Measurements from ENCODE around the gene SOCS1. TPM values are rescaled to one million over a fixed set of nuclear protein-coding genes. Genes with fewer than 3 reads are reported as not detected.

The SOCS1 gene
- total RNA-seq, 1 experiment from 2014 or later = 0.16 TPM

DNA sequence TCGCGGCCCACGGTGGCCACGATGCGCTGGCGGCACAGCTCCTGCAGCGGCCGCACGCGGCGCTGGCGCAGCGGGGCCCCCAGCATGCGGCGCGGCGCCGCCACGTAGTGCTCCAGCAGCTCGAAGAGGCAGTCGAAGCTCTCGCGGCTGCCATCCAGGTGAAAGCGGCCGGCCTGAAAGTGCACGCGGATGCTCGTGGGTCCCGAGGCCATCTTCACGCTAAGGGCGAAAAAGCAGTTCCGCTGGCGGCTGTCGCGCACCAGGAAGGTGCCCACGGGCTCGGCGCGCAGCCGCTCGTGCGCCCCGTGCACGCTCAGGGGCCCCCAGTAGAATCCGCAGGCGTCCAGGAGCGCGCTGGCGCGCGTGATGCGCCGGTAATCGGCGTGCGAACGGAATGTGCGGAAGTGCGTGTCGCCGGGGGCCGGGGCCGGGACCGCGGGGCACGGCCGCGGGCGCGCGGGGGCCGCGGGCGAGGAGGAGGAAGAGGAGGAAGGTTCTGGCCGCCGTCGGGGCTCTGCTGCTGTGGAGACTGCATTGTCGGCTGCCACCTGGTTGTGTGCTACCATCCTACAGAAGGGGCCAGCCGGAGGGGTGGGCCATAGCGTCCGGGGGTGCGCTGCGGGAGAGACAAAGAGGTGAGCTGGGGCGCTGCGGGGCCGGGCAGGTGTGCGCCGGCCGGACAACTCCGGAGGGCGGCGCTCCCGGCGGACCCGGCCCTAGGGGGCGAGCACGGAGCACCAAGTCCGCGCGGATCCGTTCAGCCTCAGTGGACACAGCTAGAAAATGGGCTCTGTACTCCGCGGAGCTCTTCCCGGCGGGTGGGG lies 879 bp downstream of the SOCS1 start:
- peak; percentile 44 for DNase-seq
- H3K4me3 ChIP-seq = peak overlapping the region; percentile 80

DNA sequence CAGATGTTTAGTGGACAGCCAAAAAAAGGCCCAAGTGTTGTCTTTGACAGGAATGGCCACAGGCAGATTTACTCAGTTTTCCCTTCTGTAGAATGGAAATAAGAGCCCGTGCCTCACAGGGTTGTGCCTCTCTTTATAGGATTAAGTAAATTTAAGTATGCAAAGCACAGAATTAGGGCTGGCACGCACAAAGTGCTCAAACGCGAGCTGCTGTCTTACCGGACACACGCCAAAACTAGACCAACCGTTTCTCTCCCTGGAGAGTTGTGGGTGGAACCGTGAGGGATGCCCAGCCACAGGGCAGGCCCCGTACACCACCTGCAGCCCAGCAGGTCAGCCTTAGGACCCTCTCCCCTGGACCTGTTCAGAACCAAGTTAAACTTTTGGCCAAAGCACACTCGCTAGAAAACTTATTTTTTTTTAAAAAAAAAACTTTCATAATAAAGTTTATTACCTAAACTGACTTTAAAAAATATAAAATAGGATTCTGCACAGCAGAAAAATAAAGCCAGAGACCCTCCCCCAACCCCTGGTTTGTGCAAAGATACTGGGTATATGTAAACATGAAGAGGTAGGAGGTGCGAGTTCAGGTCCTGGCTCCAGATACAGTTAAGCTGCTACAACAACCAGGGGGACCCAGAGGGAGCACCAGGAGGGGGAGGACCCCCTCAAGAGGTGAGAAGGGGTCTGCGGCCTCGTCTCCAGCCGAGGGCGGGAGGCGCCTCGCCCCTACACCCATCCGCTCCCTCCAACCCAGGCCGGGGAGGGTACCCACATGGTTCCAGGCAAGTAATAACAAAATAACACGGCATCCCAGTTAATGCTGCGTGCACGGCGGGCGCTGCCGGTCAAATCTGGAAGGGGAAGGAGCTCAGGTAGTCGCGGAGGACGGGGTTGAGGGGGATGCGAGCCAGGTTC lies 1.8 kb downstream of the SOCS1 start:
- Histone ChIP-seq H3K9me3 (no peaks in the 10 kb centered on the region), H3K27me3 (no peaks in the 10 kb centered on the region), H3K4me3 (peak overlapping the region; percentile 80), H3K36me3 (peaks cover 4% of the 10 kb centered on the region)
- no peak for DNase-seq

More for the DNA sequence above, 879 bp downstream of the SOCS1 start:
- Histone ChIP-seq H3K36me3 (peaks cover 4% of the 10 kb centered on the region), H3K27me3 (no peaks in the 10 kb centered on the region), H3K9me3 (no peaks in the 10 kb centered on the region)

DNA sequence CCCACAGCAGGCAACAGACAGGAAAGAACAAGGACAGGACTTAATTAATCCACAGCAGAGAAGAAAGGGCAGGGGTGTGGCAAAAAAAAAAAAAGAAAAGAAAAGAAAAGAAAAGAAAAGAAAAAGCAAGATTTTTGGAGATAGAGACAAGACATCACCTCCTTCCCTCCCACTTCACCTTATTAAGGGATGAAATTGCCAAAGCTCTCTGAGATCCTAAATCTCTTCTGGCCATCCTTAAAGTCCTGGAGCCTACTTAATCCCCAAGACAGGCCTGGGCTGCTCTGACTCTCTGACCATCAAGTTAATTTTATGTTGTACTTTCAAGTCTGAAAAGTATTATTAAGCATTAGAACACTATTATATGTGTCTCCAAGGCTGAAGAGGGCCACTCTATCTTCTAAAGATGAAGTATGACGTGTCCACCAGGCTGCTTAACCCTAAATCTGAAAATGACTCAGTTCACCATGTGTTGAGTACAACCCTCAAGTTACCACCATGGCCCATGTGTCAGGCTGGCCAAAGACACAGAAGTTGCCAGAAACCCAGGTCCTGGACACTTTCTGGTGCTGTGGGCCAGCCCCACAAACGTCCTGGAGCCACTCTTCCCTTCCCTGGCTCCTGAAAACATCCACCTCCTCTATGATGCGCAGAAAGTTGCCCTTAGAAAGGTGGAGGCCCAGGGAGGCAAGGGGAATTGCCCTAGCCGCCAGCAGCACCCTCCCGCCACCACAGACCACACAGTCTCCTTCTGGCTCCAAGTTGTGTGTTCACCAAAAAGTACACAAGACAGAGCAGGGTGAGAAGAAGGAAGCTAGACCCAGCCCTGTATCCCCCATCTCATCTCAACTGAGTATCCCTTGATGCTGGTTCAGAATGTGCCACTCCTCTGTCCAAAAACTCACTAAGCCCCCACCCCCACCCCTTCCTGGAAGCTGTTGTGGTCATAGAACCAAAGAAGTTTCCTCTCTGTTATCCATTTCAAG lies 2.7 kb downstream of the SOCS1 start:
- Histone ChIP-seq H3K4me3 (no peak overlapping the region), H3K36me3 (peaks cover 4% of the 10 kb centered on the region), H3K9me3 (no peaks in the 10 kb centered on the region), H3K27me3 (no peaks in the 10 kb centered on the region)
- no peak for DNase-seq

DNA sequence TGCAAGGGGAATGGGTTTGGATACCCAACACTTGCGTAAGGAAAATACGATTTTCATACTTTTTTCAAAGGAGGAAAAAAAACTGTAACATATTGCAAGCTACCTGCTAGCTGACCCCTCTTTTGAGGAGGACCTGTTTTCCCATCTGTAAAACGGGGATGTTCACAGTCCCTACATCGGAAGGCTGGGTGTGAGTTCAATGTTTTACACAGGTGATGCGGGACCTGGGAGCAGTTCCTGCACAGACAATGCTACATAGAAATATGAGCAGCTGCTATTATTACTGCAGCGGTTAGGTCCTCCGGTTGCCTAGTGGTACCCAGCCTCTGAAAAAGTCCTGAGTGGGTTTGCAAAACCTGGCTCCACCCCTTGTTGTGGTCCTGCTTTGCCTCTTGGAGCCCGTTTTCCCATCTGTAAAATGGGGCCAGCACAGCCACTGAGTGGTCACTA lies 3.5 kb downstream of the SOCS1 start:
- Histone ChIP-seq H3K9me3 (no peaks in the 10 kb centered on the region), H3K36me3 (peaks cover 4% of the 10 kb centered on the region), H3K27me3 (no peaks in the 10 kb centered on the region), H3K4me3 (no peak overlapping the region)
- no peak for DNase-seq

DNA sequence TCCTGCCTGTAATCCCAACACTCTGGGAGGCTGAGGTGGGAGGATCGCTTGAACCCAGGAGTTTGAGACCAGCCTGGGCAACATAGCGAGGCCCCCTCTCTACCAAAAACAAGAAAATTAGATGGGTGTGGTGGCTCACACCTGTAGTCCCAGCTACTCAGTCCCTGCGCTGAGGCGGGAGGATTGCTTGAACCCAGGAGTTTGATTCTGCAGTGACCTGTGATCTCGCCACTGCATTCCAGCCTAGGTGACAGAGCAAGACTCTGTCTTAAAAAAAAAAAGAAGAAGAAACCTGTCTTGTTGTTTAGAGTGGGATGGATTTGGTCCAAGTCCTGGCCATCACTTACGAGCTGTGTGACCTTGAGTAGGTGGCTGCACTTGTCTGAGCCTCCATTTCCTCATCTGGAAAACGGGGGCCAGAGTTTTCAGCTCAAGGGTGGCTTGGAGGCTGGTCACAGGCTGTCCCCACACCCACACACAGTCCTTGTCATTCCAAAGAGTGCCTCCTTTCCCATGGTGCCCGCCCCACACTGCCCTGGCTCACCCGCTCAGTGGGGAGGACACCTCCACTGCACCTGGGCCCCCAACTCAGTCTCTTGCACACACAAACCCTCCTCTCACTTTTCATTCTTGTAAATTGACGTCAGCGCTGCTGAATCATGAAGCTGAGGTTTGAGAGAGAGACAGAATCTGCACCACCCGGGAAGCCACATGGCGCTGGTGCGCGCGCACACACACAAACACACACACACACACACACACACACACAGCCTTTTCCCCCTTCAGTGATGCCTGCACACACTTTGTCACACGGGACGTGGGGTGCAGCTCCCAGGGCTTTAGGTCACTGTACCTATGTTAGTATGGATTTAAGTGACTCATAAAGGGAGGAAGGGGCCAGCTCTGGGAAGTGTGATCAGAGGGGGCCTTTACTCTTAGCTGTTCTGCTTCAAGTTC lies 4.2 kb downstream of the SOCS1 start:
- no peak overlapping the region for H3K4me3 ChIP-seq
- peaks cover 4% of the 10 kb centered on the region for H3K36me3 ChIP-seq
- no peak for DNase-seq
- no peaks in the 10 kb centered on the region for H3K27me3 ChIP-seq
- H3K9me3 ChIP-seq = no peaks in the 10 kb centered on the region

DNA sequence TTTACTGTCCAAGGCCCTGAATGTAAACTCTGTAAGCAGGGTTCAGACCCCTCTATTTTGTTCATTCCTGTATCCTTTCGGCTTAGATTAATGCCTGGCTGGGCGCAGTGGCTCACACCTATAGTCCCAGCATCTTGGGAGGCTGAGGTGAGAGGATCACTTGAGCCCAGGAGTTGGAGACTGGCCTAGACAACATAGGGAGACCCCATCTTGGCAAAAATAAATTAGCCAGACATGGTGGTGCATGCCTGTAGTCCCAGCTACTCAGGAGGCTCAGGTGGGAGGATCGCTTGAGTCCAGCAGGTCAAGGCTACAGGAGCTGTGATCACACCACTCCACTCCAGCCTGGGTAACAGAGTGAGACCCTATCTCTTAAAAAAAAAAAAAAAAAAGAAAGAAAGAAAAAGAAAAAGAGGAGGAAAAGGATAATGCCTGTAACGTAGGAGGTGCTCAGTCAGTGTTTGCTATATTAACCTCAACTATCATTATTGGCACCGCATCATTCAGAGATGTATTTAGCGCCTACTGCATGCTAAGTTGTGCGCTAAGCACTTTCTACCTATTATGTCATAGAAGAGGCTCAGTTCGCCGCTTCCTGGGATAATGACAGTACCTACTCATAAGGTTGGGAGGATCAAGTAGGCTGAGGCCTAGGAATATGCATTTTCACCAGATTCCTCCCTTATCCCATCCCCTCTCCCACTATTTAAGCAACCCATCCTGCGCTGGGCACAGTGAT lies 5.0 kb downstream of the SOCS1 start:
- Histone ChIP-seq H3K36me3 (peaks cover 4% of the 10 kb centered on the region), H3K9me3 (no peaks in the 10 kb centered on the region), H3K4me3 (no peak overlapping the region), H3K27me3 (no peaks in the 10 kb centered on the region)
- no peak for DNase-seq

DNA sequence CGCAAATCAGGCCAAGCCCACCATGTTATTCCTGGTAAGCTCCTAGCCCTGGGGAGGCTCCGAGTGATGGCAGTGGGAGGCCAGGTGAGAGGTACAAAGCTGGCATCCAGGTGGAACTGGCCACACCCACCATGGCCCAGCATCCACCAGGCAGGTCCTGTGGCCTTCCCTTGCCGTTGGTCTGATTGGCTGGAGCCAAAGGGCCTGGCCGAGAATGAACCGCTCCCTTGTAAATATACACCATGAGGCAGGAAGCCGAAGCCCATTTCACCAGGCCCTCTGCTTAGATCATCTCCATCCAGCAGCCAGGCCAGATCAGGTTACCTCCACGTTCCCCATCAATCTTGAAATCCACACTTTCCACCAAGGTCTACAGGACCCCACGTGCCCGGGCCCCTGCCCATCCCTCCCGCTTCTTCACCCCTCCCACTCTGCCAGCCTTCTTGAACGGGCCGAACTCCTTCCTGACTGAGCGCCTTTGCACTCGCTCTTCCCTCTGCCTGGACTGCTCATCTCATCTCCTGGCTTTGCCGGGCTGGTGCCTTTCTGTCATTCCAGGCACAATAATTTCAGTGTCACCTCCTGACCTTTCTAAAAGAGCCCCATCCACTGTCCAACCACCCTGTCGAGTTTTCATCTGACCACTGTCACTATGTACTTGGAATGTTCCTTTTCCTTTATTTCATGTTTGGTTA lies 5.8 kb downstream of the SOCS1 start:
- Histone ChIP-seq H3K27me3 (no peaks in the 10 kb centered on the region), H3K4me3 (no peak overlapping the region), H3K9me3 (no peaks in the 10 kb centered on the region), H3K36me3 (peaks cover 4% of the 10 kb centered on the region)
- DNase-seq = peak; percentile 19

DNA sequence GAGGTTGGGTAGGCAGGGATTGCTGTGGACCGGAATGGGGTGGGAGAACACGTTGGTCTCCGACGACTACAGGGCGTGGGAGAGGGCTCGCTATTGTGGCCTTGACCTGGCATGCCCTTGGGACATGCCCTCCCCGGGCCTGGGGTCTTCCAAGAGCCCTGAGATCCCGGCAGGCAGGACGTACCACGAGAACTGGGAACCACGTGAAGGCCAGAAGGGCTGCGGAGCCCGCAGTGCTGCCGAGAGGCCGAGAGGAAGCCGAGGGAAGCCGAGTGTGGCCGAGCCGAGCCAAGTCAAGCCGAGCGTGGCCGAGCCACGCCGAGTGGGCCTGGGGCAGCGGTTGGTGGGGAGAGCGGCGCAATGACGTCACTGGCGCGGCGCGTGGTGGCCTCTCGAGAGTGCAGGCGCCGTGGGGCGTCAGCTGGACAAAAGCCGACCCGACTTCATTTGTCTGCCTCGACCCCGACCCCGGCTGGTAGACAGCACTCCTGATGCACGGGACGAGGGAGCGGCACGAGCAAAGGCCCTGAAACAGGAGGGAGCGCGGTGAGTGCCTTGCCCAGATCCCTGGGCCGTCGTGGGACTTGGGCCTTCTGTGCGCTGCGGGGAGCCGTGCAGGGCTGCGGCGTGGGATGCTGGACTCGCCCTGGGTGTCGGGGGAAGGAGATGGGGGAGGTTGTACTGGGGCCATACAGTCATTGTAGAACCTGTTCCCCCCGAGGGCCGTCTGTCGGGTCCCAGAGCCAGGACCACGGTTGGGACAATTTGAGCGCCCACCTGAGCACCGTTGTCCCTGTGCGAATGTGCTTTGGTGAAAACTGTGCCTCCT lies 6.6 kb downstream of the SOCS1 start:
- no peak overlapping the region for H3K4me3 ChIP-seq
- H3K27me3 ChIP-seq = no peaks in the 10 kb centered on the region
- peaks cover 4% of the 10 kb centered on the region for H3K36me3 ChIP-seq
- DNase-seq = no peak
- H3K9me3 ChIP-seq = no peaks in the 10 kb centered on the region

DNA sequence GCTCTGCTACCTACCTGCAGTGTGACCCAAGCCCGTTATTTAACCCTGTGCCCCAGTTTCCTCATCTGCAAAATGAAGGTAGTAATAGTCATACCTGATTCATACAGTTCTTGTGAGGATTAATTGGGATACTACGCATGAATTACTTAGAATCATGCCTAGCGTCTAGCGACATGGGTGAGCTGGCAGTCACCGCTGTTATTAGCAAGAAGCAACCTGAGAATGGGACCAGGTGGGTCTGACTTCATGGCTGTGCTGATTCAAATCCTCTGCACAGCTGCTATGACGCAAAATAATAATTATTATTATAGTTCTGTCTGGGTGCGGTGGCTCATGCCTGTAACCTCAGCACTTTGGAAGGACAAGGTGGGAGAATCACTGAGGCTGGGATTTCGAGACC lies 7.9 kb downstream of the SOCS1 start:
- peaks cover 4% of the 10 kb centered on the region for H3K36me3 ChIP-seq
- DNase-seq = no peak
- H3K27me3 ChIP-seq = no peaks in the 10 kb centered on the region
- no peak overlapping the region for H3K4me3 ChIP-seq
- no peaks in the 10 kb centered on the region for H3K9me3 ChIP-seq

DNA sequence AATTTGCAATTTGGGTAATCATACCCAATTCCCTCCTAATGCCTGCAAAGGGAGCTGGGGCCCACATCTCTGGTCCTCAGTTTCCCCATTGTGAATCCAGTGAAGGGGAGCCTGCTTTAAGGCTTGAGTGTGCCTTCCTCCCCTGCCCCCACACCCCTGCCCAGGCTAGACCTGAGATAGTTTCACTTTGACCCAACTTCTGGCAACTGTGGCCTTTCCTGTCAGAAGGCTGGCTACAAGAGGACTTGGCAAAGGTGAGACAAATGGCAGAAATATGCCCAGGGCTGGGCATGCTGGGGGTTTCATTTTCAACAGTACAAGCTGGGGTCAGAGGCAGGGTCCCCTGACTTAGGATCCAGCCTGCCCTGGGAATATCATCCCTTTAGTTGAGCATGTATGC lies 10.0 kb downstream of the SOCS1 start:
- H3K4me3 ChIP-seq = no peak overlapping the region

DNA sequence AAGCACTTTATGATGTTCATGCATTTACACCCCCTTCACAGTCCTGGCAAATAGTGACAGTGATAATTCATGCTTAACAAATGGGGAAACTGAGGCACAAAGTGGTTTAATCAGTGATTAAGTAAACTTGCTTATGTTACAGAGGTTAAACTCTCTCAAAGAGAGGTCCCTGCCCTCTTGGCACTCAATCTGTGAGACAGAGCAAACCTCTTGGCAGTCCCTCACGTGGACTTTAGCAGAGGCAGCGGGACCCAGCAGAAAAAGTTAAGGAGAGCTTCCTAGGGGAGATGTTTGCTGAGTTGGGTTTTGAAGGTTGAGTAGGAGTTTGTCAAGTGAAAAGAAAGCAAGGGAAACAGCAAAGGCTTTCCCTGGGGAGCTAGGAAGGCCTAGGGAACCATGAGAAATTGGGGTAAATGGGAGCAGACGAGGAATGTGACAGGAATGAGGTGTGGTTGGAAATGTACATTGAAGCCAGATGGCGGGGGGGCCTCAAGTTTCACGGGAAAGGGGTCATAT lies 10.7 kb downstream of the SOCS1 start:
- no peak for DNase-seq
- H3K9me3 ChIP-seq = no peaks in the 10 kb centered on the region
- H3K4me3 ChIP-seq = no peak overlapping the region
- H3K36me3 ChIP-seq = no peaks in the 10 kb centered on the region
- no peaks in the 10 kb centered on the region for H3K27me3 ChIP-seq

More for the DNA sequence above, 10.0 kb downstream of the SOCS1 start:
- Histone ChIP-seq H3K9me3 (no peaks in the 10 kb centered on the region), H3K27me3 (no peaks in the 10 kb centered on the region), H3K36me3 (no peaks in the 10 kb centered on the region)
- DNase-seq = peak; percentile 16

DNA sequence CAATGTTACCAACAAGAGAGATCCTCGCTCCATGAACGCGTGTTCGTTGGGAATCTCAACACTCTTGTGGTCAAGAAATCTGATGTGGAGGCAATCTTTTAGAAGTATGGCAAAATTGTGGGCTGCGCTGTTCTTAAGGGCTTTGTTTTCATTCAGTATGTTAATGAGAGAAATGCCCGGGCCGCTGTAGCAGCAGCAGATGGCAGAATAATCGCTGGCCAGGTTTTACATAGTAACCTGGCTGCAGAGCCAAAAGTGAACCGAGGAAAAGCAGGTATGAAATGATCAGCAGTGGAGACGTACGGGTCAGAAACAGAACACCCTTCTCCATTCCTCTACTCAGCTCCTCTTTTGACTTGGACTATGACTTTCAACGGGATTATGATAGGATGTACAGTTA lies 13.3 kb downstream of the SOCS1 start:
- no peaks in the 10 kb centered on the region for H3K9me3 ChIP-seq
- DNase-seq = no peak
- H3K27me3 ChIP-seq = no peaks in the 10 kb centered on the region
- no peak overlapping the region for H3K4me3 ChIP-seq
- no peaks in the 10 kb centered on the region for H3K36me3 ChIP-seq

DNA sequence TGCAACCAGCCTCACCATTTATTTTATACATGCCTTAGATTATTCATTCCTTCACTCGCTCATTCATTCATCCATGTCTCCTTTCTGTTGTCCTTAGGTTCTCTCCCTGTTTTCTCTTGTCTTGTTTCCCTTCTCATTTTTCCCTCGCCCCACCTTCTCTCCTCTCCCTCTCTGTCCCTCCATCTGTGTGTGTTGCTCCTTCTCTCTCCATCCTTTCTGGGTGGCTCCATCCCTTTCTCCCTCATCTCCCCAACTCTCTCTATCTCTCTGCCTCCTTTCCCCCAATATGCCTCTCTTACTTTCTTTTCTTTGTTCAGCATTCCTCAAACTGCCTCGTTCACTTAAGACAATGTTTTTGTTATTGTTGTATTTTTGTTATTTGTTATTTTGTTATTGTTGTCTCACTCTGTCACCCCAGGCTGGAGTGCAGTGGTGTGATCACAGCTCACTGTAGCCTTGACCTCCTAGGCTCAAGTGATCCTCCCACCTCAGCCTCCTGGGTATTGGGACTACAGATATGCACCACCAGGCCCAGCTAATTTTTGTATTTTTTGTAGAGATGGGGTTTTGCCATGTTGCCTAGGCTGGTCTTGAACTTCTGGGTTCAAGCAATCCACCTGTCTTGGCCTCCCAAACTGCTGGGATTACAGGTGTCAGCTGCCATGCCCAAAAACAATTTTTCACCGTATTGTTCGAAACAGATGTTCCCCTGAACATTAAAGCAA lies 14.4 kb downstream of the SOCS1 start:
- H3K9me3 ChIP-seq = no peaks in the 10 kb centered on the region
- no peak overlapping the region for H3K4me3 ChIP-seq
- no peaks in the 10 kb centered on the region for H3K36me3 ChIP-seq
- H3K27me3 ChIP-seq = no peaks in the 10 kb centered on the region
- DNase-seq = no peak

All from MG63 (cell line).